NCI-H1105 treated with DMSO at 0.1 percent for 48 hours (cell line): ENCODE measurements around the gene ZNF385B.

Source experiments
- DNase-seq: peaks from one replicate; lab custom pipeline; 2025; lab: John Stamatoyannopoulos, UW

Gene ZNF385B

DNA sequence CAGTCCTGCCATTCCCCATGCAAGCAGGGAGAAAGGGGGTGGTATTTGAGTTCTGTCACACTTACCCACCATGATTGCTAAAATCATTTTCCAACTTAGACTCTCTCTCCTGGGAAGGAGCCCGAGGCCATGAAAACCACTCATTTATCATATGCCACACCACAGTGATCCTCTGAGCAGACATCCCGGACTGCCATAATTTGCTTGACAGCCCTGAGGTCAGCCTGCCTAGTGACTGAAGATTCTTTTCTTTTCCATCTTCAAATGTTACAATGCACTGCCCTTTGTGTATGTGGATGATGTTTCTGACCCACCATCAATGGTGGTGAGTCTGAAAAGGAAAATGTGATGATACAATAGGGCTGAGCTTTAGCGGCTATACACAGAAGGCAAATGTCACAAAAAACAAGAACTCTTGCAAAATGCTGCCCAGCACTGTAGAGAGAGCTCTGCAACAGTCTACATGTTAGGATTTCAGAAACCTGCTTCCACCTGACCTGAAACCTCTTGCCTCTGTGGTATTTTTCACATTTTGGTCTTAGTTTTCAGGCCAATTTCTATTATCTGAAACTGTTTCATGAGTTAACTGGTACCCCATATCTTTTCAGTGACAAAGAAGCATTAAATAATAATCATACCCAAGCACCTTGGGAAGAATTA lies 272.8 kb downstream of the ZNF385B start:
- no peak for DNase-seq

DNA sequence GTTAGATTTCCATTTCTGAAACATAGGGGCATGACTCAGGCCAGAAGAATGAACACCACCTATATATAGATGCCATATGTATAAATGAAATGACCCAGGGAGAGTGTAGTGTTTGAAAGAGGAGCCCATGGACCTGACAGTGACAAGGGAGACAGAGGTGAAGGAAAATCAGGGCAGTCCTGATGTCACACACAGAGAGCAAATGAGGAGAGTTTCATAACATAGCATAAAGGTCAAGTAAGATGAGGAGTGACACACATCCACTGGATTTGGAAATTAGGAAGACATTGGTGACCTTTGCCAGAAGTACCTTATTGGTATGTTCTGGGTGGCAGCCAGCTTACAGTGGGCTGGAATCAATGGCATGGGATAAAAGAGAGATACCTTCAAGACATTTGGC lies 276.7 kb downstream of the ZNF385B start:
- DNase-seq: no peak

DNA sequence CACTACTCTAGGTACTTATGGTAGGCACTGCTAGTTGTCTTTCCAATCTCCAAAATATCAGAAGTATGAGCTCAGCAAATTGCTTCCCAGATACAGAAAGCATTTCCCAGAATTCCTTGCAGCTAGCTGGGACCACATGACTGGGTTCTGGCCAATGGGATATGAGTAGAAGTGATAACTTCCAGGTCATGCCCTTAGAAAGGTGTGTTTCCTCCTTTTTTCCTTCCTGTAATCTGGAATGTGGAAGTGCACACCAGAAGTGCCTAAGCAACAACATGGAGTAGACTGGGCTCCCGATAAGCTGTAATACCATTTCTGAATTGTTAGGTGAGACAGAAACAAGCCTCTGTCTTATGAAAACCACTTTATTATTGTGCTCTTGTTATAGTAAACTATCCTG lies 279.8 kb downstream of the ZNF385B start:
- DNase-seq: no peak

DNA sequence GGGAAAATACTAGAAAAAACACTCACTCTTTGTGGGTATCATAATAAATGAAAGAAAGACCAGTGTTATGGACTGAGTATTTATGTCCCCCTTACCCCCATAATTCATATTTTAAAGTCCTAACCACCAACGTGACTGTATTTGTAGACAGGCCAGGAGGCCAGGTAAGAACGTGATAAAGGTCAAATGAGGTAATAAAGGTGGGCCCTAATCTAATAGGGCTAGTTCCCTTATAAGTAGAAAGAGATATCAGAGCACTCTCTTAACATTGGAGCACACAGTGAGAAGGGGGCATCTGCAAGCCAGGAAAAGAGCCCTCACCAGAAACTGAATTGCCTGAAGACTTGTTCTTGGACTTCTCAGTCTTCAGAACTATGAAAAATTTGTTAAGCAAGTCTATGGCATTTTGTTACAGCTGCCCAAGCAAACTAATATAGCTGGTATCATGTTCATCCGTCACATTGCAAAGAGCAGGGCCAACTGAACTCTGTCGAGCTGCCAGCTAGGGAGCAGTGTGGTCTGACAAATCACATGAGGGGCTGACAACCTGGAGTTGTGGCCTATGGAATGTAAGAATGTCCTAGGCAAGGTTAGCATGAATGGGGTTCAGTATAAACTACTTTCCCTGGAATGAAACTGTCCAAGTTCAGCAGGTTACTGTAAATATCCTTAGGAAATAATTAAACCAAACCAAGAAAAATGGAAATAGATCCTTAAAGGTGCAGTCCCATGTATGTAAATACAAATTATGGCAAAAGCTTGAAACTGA lies 280.9 kb downstream of the ZNF385B start:
- DNase-seq: no peak

DNA sequence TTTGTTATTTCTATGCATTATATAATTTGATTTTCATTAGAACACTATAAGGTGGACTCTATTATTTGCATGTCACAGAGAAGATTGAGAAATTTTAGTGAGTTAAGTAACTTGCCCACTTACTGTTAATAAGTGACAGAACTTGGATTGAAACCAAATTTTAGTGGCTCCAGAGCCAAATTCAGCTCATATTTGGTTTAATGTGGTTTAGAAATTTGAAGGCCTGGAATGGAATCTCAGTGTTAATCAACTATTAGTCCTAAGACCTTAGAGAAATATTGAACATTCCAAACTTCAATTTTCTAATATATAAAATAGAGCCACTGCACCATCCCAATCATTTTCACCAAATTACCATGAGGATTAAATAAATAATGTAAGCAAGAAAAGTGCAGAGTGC lies 281.6 kb downstream of the ZNF385B start:
- peak; percentile 4 for DNase-seq

DNA sequence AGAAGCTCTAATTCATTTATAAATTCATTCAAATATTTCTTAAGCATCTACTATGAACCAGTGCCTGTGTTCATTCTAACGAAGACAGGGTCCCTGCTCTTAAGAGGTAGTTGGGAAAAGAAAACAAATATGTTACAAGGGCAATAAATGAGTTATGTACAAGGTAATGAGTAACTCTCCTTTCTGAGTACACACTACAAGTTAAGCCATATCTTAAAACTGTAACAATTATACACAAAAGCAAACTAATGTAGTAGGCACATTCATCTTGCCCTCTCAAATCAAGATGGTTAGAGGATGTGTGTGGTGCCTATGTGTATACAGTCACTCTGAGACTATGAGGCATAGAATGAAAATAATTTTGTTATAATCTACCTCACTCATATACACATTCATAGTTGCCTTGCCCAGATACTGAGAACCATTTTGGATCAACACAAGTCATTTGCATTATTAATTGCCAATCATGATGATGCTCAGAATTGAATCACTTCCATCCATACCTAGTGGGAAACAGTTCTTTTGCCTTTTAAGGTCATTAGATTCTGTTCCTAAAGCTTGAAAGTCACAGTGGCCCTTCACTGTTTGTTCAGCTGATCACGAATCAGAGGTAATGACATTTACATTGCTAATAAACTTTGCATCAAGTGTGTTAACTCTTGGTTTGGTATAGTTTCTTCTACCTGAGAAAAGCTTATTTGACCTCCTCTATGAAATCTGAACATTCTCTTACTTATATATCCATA lies 283.1 kb downstream of the ZNF385B start:
- DNase-seq: no peak

DNA sequence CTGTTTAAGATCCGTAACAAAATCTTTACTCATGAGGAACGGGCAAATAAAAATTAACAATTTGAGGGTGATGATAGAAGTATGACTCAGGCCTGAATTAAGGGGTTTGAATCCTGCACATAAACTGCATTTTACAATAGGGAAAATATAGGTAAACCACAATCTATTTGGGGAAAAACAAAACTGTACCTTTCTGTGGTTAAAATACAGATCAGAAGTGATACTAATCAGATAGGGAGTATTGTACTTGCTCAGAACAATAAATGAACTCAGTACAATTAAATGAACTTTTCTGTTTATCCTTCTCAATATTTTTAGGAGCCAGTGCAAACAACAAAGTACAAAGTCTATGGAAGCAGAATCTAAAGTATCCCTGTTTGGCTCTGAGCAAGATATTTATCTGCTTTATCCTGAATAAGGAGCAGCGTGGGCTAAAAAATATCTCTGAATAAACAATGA lies 287.3 kb downstream of the ZNF385B start:
- DNase-seq: no peak

DNA sequence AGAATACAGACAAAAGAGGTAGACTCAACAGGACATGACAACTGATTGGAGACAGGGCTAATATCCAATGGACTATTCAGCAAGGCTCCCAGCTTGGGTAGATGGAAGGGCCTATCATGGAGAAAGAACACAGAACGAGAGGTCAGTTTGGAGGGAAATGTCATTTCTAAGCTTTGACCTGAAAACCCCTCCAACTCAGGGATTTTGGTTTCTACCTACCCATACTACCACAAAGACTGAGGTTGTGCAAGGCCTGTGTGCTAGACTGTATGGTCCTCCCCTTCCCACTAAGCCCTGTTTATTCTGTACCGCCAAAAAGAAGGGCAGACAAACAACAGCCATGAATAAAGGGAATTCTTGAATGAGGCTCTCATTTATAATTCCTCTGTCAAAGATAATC lies 288.9 kb downstream of the ZNF385B start:
- no peak for DNase-seq

DNA sequence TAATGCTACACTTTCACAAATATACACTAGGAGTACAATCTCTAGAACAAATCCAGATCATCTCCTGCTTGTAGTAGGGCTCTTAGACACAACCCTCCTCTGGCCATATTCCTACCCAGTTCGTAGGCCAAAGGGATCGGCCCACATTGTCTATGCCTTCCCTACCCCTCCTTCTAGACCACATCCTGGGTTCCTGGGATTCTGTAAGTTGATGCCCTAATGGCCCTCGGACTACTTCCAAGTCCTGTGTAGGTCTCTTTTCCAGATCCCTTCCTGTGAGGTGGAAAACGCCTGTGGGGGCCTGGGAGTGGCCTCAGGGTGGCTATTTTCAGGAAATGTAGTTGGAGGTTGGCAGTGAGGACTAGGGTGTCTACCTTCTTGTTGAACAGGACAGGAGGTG lies 289.7 kb downstream of the ZNF385B start:
- no peak for DNase-seq

DNA sequence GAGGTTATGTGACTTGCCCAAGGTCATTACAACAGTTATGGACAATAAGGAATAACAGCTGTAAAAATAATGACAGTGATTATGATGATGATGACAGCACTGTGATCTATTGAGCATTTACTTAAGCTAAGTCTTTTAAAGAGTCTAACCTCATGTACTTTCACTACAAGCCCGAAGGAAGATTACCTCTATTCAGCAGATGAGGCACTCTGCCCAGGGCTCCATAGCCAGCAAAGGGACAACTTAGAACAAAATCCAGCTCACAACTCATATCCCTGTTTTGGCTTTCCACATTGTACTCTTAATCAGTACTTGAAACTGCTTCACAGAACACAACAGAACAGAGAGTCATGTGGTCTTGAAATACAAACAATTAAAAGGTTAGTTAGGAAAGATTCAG lies 290.2 kb downstream of the ZNF385B start:
- no peak for DNase-seq

DNA sequence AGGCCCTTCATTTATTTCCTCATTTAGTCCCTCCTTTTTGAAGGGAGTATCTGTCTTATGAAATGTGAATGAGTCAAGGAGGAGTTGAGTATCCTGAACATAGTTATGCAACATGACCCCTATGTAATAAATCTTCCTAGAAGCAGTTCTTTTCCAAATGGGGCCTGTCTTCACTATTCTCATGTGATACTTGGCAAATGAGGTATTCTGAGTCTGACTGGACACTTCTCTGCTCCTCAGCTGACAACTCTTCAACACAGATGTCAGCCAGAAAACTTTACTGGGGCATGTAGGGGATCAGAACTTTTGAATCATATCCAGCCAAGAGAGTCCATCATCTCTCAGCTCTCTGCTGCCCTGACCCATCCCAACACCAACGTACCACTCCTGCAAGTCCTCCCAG lies 291.6 kb downstream of the ZNF385B start:
- no peak for DNase-seq

DNA sequence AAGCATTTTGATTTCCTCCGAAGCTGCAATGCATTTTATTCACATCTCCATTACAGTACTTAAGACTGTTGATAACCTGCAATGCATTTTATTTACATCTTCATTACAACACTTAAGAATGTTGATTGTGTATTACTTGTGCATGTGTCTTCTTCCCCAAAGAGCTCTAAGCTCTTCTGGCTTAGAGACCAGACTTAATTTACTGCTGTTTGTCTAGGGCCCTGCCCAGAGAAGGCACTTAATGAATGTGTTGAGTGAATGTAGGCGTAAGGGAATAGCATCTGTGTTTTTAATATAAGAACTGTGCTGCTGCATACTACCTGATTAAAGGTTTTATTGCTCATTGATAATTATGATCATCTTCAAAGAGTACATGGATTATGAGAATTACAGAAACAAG lies 295.6 kb downstream of the ZNF385B start:
- no peak for DNase-seq

DNA sequence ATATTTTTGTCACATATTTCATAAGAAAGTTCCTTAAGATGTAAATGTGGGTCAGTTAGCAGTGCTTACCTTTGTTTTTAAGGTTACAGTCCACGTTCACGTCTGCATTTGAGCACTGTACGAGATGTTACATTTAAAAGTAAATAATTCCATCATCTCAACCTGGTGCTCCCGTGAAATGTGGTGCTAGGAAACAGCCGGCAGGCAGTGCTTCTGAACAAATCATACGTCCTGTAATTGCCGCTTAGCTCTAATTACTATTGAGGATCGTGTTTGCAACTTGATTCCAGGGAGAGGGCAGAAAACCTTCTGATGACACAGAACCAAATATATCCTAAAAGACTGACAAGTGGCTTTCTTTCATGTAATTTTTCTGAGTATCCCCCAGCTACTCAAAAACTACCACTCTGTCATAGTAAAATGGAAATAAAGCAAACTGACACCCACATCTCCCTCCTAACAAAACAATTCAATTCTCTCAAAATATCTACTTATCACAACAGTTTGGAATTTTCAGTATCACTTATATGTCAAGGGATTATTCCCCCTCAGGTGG lies 299.0 kb downstream of the ZNF385B start:
- peak; percentile 91 for DNase-seq

DNA sequence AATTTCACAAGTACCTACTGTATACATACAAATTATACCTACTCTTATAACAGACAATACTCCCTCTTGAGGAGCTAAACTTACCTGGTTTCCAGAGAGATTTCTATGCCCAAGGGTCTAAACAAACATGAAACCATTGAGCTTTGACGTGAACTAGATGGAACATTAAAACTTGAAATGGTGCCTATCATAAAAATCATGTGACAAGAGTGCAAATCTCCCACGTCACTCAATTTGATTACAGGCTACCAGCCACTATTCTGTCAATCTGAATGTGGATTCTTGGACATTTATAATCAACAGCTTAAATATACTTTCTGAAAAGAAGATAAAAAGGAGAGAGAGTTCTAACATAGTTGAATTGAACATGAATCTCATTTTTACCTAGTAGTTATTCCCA lies 299.7 kb downstream of the ZNF385B start:
- peak; percentile 56 for DNase-seq

DNA sequence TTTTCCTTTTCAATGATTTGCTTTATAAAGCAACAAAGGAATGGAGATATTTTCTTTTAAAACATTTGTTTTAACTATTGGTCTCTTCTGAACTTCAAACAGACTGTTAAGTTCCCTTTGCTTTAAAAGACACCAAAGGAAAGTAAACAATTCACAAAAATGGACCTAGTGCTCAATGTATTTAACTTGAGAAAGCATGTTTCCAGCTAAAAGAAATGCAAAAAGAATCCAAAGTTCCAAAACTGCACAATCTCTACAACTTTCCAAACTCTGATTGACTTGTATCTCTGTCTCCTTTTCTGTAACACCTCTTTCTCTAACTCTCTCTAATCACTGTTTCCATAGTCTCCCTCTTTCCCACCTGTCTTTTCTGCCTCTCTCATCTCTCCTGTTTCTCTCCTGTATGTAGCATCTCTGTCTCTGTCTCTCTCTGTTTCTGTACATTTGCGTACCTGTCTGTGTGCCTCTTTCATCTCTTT lies 301.1 kb downstream of the ZNF385B start:
- no peak for DNase-seq

DNA sequence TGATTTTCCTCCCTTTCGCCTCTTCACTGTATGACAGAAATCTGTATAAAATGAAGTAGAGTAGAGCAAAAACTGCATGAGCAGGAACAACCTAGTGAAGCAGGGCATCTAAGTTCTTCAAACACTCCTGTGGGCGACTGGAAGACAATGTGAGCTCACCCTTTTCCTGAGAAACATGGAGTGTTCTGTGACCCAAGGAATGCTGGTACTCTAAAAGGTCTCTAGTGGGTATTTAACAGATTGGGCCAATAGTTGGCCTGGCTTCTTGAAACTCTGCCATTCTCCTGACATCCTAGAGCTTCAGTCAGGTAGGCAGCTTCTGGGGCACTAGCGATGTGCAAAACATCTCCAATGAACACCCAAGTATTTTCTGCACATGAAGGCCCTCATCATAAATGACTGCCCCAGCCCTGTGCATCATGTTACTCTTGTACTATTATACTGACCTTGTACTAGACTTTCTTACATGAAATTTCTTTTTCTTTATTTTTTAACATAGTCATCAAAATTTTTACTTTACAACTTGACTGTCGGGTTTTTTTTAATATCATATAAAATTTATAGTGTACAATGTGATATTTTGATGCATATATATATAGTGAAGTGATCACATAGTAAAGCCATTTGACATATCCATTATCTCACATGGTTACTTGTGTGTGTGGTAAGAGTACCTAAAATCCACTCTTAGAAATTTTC lies 302.2 kb downstream of the ZNF385B start:
- no peak for DNase-seq

DNA sequence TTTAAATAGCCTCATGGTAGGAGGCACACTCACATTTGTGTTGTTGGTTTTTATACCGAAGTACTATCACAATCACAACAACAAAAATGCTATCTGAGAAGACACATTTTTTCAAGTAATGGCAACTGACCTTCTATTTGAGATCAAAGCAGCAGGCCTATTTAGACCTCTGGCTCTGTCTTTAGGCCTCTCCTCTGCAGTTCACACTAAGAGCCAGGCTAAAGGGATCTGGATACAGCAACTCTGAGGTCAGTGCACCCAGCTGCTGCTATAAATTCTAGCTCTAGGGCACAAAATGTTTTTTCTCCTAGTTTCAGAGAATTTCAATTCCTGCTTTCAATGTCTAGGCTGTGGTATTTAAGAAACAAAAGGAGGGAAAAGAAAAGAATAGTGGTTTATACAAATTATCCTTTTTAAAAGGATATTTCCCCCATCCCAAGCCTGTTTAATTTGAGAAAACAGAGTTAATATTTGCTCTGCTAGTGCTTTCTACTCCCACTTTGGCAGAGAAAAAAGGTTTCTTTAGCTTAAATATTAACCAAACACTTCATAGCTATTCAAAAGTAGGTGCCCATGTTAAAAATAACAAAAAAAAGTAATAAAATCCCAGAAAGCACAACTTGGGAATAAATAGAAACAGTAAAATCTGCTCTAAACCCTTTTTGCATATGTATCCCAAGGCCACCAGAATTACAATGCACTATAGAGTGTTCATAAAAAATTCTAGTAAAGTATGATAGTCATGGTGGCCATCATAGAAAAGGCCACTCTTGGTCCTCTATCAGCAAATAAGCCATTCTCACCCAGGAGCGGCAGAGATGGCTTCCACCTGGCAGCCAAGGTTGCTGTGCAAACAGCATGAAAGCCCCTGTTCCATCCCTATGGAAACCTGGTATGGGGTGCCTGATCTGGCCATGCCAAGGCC lies 303.1 kb downstream of the ZNF385B start:
- DNase-seq: no peak

DNA sequence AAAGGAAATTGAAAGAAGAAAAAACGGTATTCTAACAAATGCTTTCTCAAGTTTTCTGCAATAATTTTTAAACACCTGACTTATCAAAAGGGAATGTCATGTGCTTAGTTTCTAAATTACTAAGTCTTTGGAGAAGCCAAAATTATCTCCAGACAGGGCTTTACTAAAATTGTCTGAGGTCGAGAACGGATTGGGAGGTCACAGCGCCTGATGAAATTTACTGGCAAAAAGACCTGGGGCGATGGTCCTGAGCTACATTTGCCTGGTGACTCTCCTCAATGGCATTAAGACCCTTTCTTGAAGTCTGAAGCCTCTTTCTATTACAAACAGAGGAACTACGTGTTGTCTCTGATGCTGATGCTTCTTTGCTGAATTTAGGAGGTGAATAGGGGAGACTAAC lies 305.0 kb downstream of the ZNF385B start:
- no peak for DNase-seq

DNA sequence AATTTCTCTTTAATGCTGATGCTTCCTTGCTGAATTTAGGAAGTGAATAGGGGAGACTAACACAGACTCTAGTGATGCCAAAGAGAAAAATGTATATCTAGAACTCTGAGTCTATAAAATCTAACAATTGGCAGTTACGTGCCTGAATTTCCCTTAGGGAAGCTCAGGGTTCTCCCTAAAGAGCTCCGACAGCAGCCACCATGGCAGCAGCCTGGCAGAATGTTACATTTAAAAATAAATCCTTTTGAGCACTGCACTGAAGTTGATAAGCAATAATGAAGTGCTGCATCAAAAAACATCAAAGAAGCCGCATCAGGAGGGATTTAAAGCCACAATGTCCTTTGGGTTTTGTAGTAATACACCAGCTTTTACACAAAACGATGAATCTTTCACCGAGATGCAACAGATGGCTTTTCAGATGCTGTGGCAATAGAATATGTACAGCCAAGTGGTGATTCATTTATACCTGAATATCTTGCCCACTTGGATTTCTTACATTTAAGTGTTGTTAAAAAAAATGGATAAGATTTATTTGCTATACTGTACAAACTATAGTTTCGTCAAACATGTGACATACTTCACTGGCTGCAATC lies 305.6 kb downstream of the ZNF385B start:
- no peak for DNase-seq

DNA sequence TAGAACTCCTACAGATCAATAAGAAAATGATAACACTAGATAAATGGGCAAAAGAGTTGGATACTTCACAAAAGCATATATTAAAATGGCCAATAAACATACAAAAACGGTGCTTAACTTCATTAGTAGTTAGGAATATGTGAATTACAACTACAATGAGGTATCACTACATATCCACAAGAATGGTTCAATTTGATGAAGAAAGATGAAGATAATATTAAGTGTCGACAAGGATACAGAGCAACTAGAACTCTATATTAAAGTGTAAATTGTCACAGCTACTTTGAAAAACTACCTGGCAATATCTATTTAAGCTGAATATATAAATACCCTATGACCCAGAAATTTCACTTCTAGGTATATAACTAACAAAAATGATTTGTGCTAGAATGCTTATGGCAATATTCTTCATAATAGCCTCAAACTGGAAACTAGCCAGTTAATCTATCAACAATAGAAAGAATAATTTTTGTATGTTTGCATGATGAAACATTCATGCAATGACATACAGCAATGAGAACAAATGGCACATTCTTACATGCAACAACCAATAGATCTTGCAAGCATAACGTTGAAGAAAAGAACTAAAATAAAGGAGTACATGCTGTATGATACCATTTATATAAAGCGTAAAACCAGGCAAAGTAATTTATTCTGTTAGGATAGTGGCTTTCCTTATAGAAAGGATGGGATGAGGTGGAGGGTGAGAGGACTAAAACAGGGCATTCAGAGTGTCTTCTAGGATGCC lies 306.6 kb downstream of the ZNF385B start:
- no peak for DNase-seq
